GM18502 (cell line): ENCODE measurements around the gene MAP1A.
A peak's percentile ranks its signal among the peaks of the same experiment; 100 is the strongest.

ENCODE experiments used
- ATAC-seq: cut with Tn5 transposase; IDR thresholded peaks from one replicate; pipeline ENCODE4 v1.9.1; 2021; ENCODE audit warnings: mild to moderate bottlenecking; ENCODE audit not compliant: unreplicated experiment, poor library complexity

MAP1A gene

DNA sequence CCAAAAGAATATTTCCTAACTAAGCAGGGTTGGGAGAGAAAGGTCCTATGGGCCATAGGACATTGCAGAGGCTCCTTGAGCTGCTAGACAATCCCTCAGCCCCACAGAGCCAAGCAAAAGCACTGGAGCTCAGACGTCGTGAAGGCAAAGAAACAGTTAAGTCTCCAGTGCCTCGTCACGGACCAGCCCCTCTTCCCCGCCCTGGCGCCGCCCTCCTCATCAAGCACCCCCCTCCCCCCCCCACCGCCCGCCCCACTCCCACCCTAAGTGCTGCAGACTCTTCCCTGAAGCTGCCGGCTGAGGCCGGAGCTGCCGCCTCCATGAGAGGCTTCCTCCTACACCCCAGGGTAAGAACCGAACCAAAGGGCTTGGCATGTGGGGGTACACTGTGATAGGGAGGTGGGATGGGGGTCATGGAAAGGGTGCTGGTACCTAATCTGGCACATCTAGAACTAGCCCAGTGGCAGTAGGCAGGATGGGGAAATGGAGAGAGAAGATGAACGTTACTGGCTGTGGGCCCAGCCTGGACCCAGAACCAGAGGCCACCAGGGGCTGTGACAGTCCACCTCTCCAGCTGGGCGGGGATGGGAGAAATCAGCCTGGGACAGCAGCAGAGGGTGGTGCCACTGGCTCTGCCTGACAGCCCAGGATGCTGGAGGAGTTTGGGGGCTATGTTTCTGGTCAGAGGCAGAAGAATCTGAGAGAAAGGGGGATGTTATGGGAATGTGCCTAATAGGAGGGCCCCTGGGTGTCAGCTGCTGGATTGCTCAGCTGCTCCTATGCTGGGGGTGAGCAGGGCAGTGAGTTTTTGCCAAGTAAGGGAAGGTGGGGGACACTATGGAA, at the start of gene MAP1A:
Gene MAP1A, plus strand, starts transcription at position 255 of the 843 bp plus-strand sequence. CDS start 3,866 bp downstream, outside the sequence.
- ATAC-seq: no peak

DNA sequence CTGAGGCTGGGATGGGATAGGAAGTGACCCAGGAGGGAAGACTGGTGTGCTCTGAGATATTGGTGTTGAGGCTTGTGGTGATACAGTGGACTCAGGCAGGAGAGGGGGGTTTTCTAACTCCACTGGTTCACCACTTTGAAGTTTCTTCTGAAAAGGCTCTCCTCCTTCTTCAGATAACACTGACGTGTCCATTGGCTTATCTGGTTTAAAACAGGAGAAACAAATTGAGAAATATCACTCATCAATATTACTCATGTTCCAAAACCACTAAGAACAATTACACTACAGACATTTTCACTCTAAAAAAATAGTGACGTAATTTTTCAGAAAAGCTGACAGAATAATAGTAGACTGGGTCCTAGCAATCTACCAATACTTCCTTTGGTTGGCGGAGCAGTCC, 47.5 kb upstream of the MAP1A start:
- ATAC-seq: no peak

GRCh38 chr15:43471975-43472374, 45.4 kb upstream of the MAP1A start:
- no peak for ATAC-seq

- no peak for ATAC-seq
These were observed 43.5 kb upstream of the MAP1A start for GRCh38 chr15:43473885-43474284.

DNA sequence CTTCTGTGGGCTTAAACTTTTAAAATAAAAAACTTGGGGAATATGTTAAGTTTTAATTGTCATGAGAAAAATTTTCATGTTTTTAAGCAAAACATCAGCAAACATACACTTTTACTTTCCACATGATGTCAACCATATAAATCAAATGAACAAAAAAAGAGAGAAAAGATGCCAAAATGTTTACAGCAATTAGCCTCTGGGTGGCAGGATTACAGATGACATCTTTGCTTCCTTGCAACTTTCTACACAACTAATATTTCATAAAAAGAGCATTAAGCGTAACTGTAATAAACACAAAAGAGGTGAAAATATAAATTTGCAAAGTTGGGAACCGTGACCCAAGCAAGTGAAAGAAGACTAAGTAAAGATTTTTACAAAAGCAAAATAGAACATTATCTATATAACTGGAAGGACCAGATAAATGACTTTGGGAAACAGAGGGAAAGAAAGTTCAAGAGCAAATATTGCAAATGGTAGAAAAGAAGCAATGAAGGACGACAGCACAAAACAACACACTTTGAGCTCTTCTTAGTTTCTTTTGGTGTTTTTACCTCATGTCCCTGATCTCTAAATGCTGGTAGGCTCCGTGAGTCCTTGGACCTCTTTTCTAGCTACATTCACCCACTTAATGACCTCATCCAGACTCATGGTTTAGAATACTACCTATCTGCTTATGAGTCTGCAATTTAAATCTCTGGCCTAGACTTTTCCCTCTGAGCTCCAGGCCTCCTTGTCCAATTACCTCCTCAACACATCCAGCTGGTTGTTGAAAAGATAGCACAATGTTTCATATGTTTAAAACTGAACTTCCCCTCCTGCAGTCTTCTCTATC, 33.9 kb upstream of the MAP1A start:
- no peak for ATAC-seq

DNA sequence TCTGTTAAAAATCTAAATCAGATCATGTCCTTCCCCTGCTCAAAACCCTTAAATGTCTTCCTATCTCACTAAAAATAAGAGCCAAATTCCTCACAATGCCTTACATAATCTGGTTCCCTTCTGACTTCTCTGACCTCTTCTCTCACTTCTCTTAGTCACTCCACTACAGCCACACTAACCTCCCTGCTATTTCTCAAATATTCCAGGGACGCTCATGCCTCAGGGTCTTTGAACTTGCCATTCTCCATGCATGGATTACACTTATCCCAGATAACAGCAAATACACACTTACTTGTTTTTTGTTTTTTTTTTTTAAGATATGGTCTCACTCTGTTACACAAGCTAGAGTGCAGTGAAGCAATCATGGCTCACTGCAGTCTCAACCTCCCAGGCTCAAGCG, 33.0 kb upstream of the MAP1A start:
- ATAC-seq: no peak

GRCh38 chr15:43487271-43487895, 30.0 kb upstream of the MAP1A start:
- no peak for ATAC-seq

GRCh38 chr15:43488790-43489189, 28.6 kb upstream of the MAP1A start:
- ATAC-seq: no peak

DNA sequence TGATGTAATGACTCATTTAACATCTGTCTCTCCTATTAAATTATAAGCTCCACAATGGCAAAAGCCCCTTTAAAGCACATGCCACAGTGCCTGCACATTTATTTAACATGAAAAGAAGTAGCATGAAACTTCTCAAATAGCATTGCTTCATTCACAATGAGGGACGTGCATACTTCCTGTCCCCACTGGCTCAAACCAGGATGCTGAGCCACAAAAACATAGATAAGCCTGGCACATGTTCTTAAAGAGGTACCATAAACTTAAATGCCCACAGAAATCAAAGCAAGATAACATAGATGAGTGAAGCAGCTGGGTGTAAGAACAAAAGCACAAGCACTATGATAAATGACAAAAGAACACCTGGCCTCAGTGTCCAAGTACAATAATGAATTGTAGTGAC, 28.2 kb upstream of the MAP1A start:
- no peak for ATAC-seq

- no peak for ATAC-seq
These were observed 25.1 kb upstream of the MAP1A start for GRCh38 chr15:43492266-43492665.

DNA sequence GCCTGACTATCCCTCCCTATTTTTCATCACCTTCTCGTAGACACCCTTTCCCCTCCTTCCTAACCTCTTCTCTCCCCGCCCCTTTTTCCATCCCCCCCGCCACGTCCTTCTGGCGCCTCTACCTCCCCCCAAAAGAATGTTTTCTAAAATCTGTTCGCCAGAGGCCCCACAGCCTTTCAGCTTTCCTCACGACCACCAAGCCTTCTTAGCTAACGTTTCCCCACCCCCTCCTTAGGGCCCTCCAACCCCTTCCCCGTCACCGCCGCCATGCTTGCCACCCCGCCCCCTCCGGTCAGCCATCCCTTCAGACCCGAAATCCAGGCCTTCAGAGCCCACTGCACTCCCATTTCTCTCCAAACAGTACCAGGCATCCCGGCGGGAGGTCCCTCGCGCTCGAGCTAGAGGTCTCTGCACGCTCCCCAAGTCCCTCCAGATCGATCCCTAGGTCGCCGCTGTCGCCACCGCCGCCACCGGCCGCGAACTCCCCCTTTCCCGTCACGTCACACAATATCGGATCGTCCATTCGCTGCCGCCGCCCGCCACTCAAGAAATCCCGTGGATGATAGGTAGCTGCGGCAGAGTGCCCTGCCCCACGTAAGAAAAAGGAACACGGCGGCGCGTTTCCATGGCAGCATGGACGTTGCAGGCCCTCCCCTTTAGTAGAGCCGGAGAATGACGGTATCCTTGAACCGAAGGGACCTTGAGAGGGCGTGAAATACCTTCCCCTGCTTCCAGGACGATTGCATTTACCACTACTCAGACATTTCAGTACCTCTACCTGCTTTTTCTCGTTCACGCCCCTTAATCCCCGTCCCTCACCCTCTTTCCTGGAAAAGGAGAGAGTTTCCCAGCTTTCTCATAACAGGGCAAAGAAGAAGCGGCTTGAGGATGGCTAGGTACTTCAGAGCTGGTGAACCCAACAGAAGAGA, 24.5 kb upstream of the MAP1A start, which contains the start of gene TP53BP1:
Gene TP53BP1, minus strand, starts transcription at position 484 of the 929 bp plus-strand sequence. Its CDS starts 113 bp downstream, at position 371.
- peak; percentile 99 for ATAC-seq

DNA sequence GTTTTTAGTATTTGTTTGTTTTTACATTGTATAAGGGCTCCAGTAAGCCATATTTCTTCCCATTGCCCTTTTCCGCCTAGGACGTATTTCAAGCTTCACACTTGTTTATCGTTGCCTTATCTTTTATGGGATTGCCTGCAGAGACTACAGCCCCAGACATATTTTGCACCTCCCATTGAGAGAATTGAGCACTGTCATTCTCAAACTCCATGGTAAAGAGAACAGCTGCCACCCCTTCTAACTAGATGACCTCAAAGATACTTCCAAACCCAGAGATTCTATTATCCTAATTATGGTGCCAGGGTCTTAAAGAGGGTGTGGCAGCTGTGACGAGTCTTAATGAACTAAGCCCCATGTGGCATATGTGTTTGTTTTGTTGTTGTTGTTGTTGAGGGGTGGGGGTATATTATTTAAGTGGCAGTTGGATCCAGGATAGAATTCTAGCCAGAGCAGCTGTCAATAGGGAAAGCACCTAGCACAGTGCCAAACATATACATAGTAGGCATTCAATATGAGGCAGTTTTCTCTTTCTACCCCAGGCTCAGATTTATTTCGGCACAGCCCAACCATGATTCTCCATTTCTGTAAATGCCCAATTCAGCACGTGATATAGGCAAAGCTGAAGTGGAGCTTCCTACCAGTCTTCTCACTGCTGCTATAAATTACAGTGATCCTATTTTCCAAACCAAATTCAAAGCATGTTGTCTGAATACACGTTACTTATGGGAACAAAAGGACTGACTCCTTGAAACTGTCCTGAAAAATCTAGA, 23.5 kb upstream of the MAP1A start:
- ATAC-seq: no peak

- no peak for ATAC-seq
These were observed 18.4 kb upstream of the MAP1A start for GRCh38 chr15:43498990-43499389.

- ATAC-seq: no peak
These were observed 17.8 kb upstream of the MAP1A start for GRCh38 chr15:43499635-43500034.

DNA sequence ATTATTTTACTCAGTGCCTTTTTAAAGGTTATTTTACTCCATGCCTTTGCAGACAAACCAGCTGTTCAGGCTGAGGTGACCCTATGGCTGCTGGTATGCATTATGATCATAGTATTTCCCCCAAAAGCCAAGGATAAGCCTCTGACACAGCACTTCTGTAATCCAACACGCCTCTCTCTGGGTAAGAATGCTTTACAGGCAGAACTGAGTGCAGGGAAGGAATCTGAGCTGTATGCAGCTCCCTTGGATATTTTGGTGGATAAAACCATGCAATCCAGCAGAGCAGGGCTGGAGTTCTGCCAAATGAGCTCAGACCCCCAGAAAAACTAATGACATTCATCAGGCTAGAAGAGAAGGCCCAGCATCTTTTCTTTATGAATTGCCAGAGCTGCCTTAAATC, 11.7 kb upstream of the MAP1A start:
- ATAC-seq: no peak

GRCh38 chr15:43508421-43508820, 9.0 kb upstream of the MAP1A start:
- ATAC-seq: no peak

GRCh38 chr15:43508991-43509659, 8.3 kb upstream of the MAP1A start:
- no peak for ATAC-seq

- no peak for ATAC-seq
These were observed 7.7 kb upstream of the MAP1A start for GRCh38 chr15:43509660-43510199.
